Muscle of back (tissue), 13 donors: ENCODE measurements around the gene MT1E. TPM values are rescaled to one million over a fixed set of nuclear protein-coding genes. Genes with fewer than 3 reads are reported as not detected.
"Not testable (repeated sequence)": the region's sequence is repeated elsewhere in the genome, so short reads cannot be mapped to it uniquely, and the experiment has no call there.

Experiments
- DNase-seq, 3 donors: peaks; one replicate each; pipeline versions ENCODE4 v3.0.0 to v3.0.0-alpha.2; 2013
- long read RNA-seq, 9 donors: transcript quantifications; one replicate each; lab custom pipeline, GENCODE V29; 2026
- polyA plus RNA-seq, 10 donors: library from polyadenylated mRNA; unstranded; fragments of 120-200 nt; gene quantifications; one replicate each; pipeline ENCODE4 v1.2.1, GENCODE V29; 2013; ENCODE audit not compliant: insufficient read length in 10 of 10

MT1E gene
- 10 to 100 TPM; 10.5 to 27.6 (median 20.4) TPM for polyA plus RNA-seq
- long read RNA-seq, donor 1, transcript MT1E-201 (3 exons, 704 nt): major isoform, 24 of 27 reads
- long read RNA-seq, donor 1, partial matches to known transcripts: 0 of 27 reads
- long read RNA-seq, donor 1, other reads (novel, unspliced or antisense): 0 of 27 reads
- long read RNA-seq, donor 2, transcript MT1E-201 (3 exons, 704 nt): major isoform, 13 of 13 reads
- long read RNA-seq, donor 2, partial matches to known transcripts: 0 of 13 reads
- long read RNA-seq, donor 2, other reads (novel, unspliced or antisense): 0 of 13 reads
- long read RNA-seq, donor 3: 0 reads
- long read RNA-seq, donor 4, transcript MT1E-201 (3 exons, 704 nt): major isoform, 15 of 15 reads
- long read RNA-seq, donor 4, partial matches to known transcripts: 0 of 15 reads
- long read RNA-seq, donor 4, other reads (novel, unspliced or antisense): 0 of 15 reads
- long read RNA-seq, donor 5, transcript MT1E-201 (3 exons, 704 nt): major isoform, 15 of 15 reads
- long read RNA-seq, donor 5, partial matches to known transcripts: 0 of 15 reads
- long read RNA-seq, donor 5, other reads (novel, unspliced or antisense): 0 of 15 reads
- long read RNA-seq, donor 6, transcript MT1E-201 (3 exons, 704 nt): major isoform, 17 of 17 reads
- long read RNA-seq, donor 6, partial matches to known transcripts: 0 of 17 reads
- long read RNA-seq, donor 6, other reads (novel, unspliced or antisense): 0 of 17 reads
- long read RNA-seq, donor 7, transcript MT1E-201 (3 exons, 704 nt): major isoform, 7 of 7 reads
- long read RNA-seq, donor 7, partial matches to known transcripts: 0 of 7 reads
- long read RNA-seq, donor 7, other reads (novel, unspliced or antisense): 0 of 7 reads
- long read RNA-seq, donor 8, partial matches to known transcripts: 0 of 5 reads
- long read RNA-seq, donor 8, other reads (novel, unspliced or antisense): 0 of 5 reads
- long read RNA-seq, donor 9, partial matches to known transcripts: 0 of 4 reads
- long read RNA-seq, donor 9, other reads (novel, unspliced or antisense): 0 of 4 reads

DNA sequence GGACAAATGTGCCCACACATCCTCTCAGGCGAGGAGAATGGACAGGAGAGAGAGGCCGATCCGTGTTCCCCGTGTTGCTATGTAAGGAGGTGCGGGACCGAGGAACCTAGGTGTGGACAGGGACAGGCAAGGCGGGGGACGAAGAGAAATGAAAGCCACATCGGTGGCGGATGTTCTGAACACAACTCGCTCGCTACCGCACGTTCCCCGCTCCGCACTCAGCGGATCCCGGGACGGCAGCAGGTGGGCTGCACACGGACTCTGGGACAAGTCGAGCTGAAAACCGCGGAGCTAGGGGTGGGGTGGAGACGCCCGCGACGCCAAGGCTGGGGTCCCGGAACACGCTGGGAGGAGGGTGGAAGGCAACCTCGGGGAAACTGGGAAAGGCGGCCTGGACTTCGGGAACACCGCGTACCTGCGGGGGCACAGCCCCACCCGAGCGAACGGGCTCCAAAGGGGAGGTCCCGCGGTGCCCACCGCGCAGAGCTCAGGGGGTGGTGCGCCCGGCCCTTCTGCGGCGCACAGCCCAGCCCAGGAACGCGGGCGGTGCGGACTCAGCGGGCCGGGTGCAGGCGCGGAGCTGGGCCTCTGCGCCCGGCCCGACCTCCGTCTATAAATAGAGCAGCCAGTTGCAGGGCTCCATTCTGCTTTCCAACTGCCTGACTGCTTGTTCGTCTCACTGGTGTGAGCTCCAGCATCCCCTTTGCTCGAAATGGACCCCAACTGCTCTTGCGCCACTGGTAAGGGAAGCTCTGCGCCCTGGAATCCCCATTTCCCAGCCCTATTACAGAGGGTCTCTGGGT lies at the start of gene MT1E:
TSS of gene MT1E (plus strand) at position 642 of the 803 bp plus-strand sequence. CDS start at position 713, 71 bp downstream.
- peak; percentile 73 to 87 (median 82) for DNase-seq

GRCh38 chr16:56576585-56577299 lies 48.8 kb upstream of the MT1E start:
- DNase-seq: peak; percentile 9 to 41 (median 30)

DNA sequence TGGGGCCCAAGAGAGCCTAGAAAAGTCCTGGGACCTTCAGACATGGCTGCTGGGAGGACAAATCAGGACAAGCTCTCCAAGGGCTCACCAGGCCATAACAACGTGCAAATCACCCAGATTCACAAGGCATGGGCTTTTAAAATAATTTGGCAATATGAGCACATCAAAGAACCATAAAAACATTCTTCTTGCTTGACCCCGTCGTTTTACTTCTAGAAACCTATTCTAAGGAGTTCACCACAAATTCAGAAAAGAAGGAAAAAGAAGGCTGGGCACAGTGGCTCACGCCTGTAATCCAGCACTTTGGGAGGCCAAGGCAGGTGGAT lies 48.3 kb upstream of the MT1E start:
- no peak for DNase-seq

GRCh38 chr16:56580391-56581048 lies 45.1 kb upstream of the MT1E start:
- no peak for DNase-seq

GRCh38 chr16:56582911-56583310 lies 42.7 kb upstream of the MT1E start:
- DNase-seq: not testable (repeated sequence)

GRCh38 chr16:56583351-56584168 lies 42.0 kb upstream of the MT1E start:
- no peak for DNase-seq

GRCh38 chr16:56584276-56584675 lies 41.3 kb upstream of the MT1E start:
- no peak for DNase-seq

- DNase-seq: no peak
Measured at GRCh38 chr16:56588781-56589140, 36.8 kb upstream of the MT1E start.

DNA sequence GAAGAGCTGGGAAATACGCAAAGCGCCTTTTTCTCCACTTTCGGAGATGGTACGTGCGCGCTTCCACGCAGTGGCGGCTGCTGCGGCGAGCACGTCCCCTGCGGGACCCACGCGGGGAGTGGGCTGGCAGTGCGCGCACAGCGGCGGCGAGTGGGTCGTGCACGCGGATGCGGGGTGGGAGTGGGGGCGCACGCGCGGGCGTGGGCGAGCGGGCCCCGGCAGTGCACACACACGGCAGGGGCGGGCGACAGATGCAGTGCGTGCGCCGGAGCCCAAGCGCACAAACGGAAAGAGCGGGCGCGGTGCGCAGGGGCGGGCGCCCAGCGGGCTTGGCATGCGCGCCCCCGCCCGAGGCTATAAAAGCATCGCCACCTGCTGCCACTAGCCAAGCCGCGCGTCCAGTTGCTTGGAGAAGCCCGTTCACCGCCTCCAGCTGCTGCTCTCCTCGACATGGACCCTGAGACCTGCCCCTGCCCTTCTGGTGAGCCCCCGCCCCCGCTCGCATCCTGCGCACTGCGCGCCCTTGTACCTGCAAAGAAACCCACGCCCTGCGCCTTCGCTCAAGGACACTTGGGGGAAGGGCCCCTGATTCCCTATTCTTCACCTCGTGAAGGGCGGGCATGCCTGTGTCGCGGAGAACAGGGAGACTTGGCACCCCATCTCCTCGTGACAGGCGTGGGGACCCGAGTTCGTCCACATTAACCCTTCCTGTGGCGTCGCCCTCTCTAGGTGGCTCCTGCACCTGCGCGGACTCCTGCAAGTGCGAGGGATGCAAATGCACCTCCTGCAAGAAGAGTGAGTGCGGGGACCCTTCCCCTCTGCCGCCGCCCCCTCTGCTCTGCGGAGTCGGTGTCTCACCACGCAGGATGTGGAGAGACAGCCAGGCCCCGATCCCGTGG lies 36.2 kb upstream of the MT1E start, which contains the start of gene MT3:
TSS of gene MT3 (plus strand) at position 388 of the 899 bp plus-strand sequence. CDS start at position 451, 63 bp downstream.
- peak; percentile 19 to 45 (median 22) for DNase-seq

GRCh38 chr16:56591377-56592060 lies 34.1 kb upstream of the MT1E start:
- peak in 1 of 3 donors; percentile 7 for DNase-seq

- DNase-seq: no peak
Measured at GRCh38 chr16:56593573-56594291, 31.8 kb upstream of the MT1E start.

DNA sequence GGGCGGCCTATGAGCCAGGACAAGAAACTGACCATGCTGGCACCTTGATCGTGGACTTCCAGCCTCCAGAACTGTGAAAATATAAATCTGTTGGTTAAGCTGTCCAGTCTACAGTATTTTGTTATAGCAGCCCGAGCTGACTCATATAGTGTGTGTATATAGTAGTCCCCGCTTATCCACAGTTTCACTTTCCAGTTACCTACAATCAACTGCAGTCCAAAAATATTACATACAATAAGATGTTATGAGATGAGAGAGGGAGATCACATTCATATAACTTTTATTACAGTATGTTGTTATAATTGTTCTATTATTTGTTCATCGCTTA lies 31.3 kb upstream of the MT1E start:
- DNase-seq: no peak

DNA sequence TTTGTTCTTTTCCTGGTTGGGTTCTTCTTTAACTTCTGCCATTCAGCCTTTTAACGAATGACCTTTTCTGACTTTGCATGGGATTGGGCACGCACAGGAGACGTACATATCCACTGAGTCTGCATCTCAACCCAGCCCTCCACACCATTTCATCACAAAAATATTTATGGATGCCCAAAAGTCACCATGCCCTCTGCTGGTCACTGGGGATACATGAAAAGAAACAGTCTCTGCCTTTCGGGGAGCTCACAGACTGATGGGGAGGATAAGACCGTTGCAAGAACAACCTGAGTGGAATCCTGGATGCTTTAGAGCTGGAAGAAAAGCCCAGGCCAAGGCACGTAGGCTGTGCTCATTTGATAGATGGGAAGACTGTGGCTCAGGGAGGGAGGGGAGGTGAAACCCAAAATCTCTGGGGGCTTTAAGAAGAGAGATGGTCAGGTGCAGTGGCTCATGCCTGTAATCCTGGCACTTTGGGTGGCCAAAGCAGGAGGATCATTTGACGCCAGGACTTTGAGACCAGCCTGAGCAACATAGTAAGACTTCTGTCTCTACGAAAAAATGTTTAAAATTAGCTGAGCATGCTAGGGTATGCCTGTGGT lies 25.1 kb upstream of the MT1E start:
- no peak for DNase-seq

DNA sequence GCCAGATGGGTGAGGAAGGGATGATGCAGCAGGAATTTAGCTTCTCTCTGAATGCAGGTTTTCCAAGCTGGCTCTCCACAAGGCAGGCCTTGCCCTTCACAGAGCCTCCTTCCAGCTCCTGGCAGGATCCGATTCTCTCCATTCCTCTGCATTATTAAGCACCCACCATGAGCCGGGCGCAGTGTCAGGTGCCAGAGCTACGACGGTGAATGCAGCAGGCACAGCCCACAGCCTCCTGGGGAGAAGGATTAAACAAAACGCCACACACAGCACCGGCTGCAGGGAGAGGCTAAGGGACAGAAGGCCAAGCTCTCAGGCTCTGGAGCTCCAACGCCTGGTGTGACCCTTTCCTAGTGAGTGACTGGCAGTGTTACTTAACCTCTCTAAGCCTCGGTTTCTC lies 24.3 kb upstream of the MT1E start:
- DNase-seq: no peak

DNA sequence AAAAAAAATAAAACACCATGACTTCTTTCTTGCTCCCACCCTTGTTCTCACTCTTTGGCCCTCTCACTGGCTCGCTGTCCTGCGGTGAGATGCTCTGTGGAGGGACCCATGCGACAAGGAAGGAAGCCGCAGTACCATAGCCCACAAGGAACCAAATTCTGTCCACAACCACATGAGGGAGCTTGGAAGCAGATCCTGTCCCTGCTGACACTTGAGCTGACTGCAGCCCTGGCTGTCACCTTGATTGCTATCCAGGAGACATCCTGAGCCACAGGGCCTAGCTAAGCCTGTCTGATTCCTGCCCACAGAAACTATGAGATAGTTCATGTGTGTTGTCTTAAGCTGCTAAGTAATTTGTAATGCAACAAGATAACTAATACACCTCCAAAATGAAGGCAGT lies 22.0 kb upstream of the MT1E start:
- DNase-seq: peak in 2 of 3 donors; percentile 23 to 42

DNA sequence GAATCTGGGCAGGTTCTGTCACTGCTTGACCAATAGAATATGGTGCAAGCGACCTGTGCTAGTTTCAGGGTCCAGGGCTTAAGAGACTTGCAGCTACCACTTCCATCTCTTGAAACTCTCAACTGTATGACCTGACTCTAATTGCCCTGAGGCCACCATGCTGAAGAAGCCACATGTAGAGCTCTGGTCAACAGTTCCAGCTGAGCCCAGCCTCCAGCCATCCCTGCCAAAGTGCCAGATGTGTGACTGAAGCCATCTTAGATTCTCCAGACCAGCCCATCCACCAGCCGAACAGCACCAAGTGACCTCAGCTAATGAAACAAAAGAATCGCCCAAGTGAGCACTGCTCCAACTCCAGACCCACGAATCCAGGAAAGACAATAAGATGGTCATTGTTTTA lies 20.6 kb upstream of the MT1E start:
- DNase-seq: no peak

- DNase-seq: no peak
Measured at GRCh38 chr16:56605475-56605874, 20.1 kb upstream of the MT1E start.
